Activated CD4-positive, alpha-beta T cell treated with anti-CD3 and anti-CD28 coated beads, Interleukin-10, Interleukin-2, amounts not matched to agents 100 ng/mL and 50 ng/mL, durations not matched to agents 16 hours and 8 hours (primary cell): Measurements from ENCODE around the gene METTL26.

Experiments
- DNase-seq: peaks from one replicate; pipeline ENCODE4 v3.0.0-alpha.2; 2020

METTL26 gene

GRCh38 chr16:595094-595528, 41.0 kb downstream of the METTL26 start:
- DNase-seq: no peak

DNA sequence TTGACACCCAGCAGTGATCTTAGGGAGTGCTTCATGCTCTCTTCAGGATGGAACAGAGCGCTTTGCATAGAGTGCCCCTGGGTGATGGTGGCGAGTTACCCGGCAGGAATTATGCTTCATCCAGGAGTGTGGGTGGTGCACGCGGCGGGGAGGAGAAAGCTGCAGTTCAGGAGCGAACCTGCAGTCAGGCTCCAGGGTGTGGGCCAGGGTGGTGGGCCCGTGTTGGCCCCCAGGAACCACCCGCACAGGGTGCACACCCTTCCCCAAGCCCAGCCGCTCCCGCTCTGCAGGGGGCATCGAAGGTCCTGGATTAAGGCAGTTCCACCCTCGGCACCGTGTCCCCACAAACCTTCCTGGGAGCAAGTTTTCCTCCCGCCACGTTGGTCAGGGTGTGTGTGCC, 42.3 kb downstream of the METTL26 start:
- DNase-seq: no peak

DNA sequence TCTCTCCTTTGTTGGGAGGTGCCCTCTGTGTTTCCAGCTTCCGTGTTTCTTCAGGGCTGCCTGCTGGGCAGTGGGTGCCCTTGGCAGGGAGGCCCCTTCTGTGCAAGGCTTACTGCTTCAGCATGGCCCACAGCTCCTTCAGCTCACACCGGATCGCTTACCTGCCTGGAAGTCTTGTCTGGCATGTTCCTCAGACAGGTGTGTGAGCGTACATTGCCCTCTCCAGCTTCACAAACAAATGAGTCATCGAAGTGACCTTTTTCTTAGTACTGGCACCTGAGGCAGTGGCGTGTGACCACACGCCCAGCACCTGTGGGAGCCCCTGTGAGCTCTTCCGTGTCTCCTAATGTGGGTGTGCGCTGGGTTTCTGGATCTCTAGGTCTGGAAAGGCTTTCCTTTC, 42.7 kb downstream of the METTL26 start:
- DNase-seq: no peak

DNA sequence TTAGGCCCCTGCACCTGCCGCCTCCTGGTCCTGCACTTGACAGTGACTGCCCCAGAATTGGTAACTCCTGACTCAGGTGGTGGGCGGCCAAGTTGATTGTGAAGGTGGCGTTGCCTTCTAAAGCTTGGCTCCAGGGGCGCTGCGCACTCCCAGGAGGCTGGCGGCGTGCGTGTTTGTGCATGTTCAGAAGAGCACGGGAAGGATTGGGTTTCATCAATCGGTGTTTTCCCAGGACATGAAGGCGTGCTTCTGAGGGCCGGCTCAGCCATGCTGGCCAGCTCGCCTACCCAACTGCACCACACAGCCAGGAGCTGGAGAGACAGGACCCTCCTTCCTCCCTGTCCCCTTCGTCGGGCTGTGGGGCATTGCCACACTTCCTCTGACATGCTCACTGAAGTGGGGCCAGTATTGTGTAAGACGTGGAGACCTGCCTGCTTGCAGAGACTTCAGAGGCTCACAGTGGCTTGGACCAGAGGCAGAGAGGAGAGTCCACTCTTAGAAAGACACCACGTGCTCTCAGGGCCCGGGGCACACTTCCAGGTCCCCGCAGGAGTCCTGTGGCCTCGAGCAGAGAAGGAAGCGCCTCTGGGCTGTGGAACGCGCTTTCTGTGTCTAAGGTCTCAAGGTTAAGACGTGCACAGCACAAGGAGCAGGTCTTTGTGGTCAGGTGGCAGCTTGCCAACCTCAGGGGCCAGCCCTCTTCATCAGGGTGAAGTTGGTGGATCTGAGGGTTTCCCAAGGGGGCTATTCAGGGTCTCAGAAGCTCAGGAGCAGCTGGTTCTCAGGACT, 43.4 kb downstream of the METTL26 start:
- DNase-seq: no peak

GRCh38 chr16:591892-592517, 44.1 kb downstream of the METTL26 start:
- DNase-seq: no peak

DNA sequence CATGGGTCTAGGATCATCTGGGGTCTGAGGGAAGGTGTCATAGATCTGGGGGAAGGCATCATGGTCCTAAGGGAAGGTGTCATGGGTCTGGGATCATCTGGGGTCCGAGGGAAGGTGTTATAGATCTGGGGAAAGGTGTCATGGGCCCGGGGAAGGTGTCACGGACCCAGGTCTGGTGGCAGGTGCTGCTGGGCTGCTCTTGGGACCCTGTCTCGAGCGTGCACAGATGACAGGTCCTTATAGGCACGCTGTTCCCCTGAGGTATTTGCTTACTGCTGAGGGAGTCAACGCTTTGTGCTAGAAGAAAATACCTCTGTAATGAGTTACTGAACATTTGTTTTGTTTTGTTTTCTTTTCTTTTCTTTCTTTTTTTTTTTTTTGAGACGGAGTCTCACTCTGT, 44.9 kb downstream of the METTL26 start:
- DNase-seq: no peak

DNA sequence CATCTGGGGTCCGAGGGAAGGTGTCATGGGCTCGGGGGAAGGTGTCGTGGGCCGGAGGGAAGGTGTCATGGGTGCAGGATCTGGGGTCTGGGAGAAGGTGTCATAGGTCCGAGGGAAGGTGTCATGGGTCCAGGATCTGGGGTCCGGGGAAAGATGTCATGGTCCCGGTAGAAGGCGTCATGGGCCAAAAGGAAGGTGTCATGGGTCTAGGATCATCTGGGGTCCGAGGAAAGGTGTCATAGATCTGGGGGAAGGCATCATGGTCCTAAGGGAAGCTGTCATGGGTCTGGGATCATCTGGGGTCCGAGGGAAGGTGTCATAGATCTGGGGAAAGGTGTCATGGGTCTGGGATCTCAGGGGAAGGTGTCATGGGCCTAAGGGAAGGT, 45.3 kb downstream of the METTL26 start:
- DNase-seq: no peak

GRCh38 chr16:590188-590814, 45.8 kb downstream of the METTL26 start:
- DNase-seq: no peak

GRCh38 chr16:589658-590187, 46.4 kb downstream of the METTL26 start, which contains the start of gene RAB40C:
Gene RAB40C (plus strand): TSS chr16:590066. CDS start chr16:590292, 226 bp downstream.
- peak; percentile 99 for DNase-seq

DNA sequence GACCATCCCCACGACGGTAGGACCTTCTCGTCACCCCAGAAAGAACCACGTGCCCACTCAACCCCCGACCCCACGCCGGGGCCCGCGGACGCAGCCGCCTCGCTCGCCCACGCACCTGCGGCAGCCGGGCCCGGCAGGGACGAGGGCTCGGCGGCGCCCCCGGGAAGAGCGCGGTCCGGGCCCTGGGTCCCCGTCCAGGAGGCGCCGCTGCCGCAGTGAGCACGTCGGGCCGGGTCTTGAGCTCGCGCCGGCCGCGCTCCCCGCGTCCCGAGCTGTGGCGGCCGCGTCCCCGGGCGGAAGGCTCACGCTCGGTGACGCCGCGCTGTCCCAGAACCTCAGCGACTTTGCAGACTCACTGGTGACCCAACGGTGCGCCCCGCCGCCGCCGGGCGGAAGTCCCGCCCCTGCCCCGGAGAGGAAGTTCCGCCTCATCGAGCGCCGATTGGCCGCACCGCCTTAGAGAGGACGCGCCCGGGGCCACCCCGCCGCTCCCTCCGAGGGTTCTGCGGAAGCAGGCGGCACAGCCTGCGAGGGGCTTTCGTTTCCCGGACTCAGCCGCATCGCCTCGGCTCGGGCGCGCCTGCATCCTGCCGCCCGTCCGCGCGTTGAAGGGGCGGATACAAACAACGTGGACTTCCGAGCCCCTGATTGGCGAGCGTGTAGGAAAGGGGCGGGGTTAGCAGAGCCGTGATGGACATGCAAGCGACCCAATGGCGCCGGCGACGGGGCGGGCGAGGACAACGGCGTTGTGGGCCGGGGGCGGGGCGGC, 47.0 kb downstream of the METTL26 start:
- DNase-seq: peak; percentile 98

DNA sequence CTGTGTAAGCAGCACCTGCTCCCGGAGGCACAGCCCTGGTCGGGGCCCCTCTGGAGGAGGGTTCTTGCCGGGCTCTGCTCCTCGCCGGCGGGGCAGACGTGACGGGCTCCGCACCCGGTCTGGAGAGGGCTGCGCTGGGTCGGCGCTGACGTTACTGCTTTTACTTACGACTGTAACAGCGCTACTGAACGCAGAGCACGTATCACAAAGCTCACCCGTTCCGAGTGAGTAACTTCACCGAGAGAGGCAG, 47.5 kb downstream of the METTL26 start:
- peak; percentile 69 for DNase-seq

DNA sequence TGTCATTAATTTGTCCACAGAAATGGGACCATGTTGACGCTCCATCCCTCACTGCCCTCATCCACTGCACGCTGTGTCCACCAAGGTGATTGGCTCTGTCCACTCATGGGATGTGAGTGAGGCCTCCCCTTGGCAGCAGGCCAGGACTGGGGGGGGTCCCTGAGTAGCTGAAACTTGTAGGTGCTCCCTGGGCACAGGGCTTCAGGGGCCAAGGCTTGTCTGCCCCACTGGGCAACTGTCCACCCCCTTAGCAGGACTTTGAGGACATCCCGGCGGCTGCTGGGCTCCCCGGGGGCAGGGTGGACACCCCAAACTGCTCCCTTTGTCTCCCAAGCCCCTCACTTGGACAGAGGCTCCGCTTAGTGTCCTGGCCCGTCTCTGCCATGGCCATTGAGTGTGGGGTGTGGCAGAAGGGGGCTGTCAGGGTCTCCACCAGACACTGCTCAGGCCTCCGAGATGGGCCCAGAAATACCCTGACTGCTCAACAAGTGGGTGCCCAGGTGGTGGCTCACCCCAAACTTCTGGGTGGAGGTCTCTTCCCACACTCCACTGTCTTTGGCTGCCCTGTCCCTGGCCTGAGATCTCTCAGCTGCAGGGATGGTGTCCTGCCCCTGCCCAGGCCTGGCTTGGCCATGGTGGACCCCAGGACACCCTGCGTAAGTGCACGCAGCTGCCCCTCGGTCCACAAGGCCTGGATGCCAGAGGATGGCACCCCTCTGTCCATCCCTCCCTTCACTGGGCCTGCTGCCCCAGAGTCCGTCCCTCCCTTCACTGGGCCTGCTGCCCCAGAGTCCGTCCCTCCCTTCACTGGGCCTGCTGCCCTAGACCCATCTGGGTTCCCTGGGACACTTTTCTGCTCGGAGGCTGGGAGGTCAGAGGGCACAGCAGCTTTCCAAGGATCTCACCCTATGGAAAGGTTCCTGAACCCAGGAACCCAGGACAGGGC, 49.2 kb downstream of the METTL26 start:
- DNase-seq: no peak

DNA sequence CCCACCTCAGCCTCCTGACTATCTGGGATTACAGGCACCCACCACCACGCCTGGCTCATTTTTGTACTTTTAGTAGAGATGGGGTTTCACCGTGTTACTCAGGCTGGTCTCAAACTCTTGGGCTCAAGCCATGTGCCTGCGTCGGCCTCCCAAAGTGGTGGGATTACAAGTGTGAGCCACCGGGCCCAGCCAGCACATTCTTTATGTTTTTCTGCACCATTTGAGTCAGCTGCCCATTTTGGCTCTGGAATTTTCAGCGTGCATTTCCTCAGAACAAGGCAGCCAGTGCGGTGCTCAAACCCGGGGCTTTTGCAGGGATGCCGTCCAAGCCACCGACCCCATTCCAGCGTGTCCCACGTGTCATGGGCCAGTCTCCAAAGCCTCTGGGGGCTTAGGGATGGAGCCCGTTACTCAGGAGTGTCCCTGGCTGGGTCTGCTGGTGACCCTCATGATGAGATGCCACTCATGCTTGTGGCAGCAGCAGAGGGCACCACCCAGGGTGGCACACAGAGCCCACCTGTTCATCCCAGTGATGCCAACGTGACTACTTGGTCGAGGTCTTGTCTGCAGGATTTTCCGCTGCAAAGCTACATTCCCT, 50.0 kb downstream of the METTL26 start:
- DNase-seq: no peak

GRCh38 chr16:585351-585750, 50.8 kb downstream of the METTL26 start:
- no peak for DNase-seq
